ENCODE data around the gene CAMK4.

CAMK4 gene

GRCh38 chr5:111215971-111216370 lies 8.2 kb upstream of the CAMK4 start:
- ChIA-PET CTCF (no interaction called here), POLR2A (no interaction called here)
- TF ChIP-seq L3MBTL2 (conservative IDR thresholded peaks at IDR 0.05): no peak
- no peak for TF ChIP-seq LEF1 (IDR thresholded peaks at IDR 0.05; ENCODE audit: borderline replicate concordance)
- TF ChIP-seq BHLHE40 (IDR thresholded peaks at IDR 0.05; ENCODE audit: borderline replicate concordance): no peak
- TF ChIP-seq SUZ12 (IDR thresholded peaks at IDR 0.05): no peak
- no peak for TF ChIP-seq TARDBP (IDR thresholded peaks at IDR 0.05)
- TF ChIP-seq HDGF (IDR thresholded peaks at IDR 0.05; ENCODE audit: borderline replicate concordance): no peak
- no peak for TF ChIP-seq FOXM1 (IDR thresholded peaks at IDR 0.05; ENCODE audit: borderline replicate concordance)
- no peak for TF ChIP-seq ELF4 (IDR thresholded peaks at IDR 0.05)
- TF ChIP-seq FOXK2 (IDR thresholded peaks at IDR 0.05): no peak
- no peak for TF ChIP-seq ZNF384 (IDR thresholded peaks at IDR 0.05)
- TF ChIP-seq CTBP1 (IDR thresholded peaks at IDR 0.05; ENCODE audit: borderline replicate concordance): no peak
- no peak for TF ChIP-seq SP1 (IDR thresholded peaks at IDR 0.05)
- TF ChIP-seq ARNT (IDR thresholded peaks at IDR 0.05): no peak
- no peak for TF ChIP-seq NFRKB (IDR thresholded peaks at IDR 0.05)
- no peak for TF ChIP-seq FOXA1 (IDR thresholded peaks at IDR 0.05)
- TF ChIP-seq, protein P1, sequence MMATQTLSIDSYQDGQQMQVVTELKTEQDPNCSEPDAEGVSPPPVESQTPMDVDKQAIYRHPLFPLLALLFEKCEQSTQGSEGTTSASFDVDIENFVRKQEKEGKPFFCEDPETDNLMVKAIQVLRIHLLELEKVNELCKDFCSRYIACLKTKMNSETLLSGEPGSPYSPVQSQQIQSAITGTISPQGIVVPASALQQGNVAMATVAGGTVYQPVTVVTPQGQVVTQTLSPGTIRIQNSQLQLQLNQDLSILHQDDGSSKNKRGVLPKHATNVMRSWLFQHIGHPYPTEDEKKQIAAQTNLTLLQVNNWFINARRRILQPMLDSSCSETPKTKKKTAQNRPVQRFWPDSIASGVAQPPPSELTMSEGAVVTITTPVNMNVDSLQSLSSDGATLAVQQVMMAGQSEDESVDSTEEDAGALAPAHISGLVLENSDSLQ (IDR thresholded peaks at IDR 0.05): no peak
- DNase-seq (ENCODE audit: extremely low spot score): no peak

GRCh38 chr5:111221139-111221538 lies 3.0 kb upstream of the CAMK4 start:
- no peak for DNase-seq (ENCODE audit: extremely low spot score)
- ChIA-PET CTCF (no interaction called here), POLR2A (no interaction called here)
- TF ChIP-seq CTBP1 (IDR thresholded peaks at IDR 0.05; ENCODE audit: borderline replicate concordance) (0 out of 2 replicates have a peak, but pooled peaks have one; percentile 13), SUZ12 (IDR thresholded peaks at IDR 0.05) (no peak), ARNT (IDR thresholded peaks at IDR 0.05) (no peak), L3MBTL2 (conservative IDR thresholded peaks at IDR 0.05) (no peak), BHLHE40 (IDR thresholded peaks at IDR 0.05; ENCODE audit: borderline replicate concordance) (no peak), ZNF384 (IDR thresholded peaks at IDR 0.05) (no peak), FOXA1 (IDR thresholded peaks at IDR 0.05) (no peak)
- TF ChIP-seq, protein P1 (IDR thresholded peaks at IDR 0.05): peak; percentile 67

DNA sequence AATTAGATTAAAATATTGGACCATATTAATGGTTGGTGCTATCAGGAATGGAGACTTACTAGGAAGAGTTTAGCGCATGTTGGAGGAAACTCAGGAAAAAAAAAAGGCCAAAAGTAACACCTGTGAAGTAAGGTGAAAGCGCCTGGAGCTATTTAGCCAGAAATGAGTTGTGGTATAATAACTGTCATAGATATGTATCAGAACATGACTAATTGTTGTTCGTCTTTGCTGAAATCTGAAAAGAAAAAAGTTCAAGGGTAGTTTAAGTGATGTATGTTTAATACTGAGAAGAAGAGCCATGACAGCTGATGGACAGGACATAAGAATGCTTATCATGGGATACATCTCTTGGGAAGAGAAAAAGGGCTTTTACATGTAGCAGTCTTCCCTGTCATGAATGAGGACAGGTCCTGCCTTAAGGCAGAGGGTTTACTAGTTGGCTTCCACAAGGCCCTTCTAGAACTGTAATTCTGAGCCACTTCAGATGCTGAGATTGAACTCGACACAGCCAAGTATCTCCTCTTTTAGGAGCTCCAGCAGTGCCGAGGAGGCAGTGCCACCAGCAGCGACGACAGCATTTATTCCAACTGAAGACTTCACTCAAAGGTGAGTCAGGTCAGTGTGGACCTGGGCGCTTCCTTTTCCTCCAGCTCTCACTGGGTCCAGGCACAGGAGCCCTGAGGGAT lies 940 bp upstream of the CAMK4 start:
- ChIA-PET POLR2A (interaction anchor here (1.0 to 1.5 kb wide), 3 partner anchors 25 to 289 kb away, joined by 3 to 4 read pairs (median 4); partner anchors contain the start of gene STARD4), CTCF (no interaction called here)
- no peak for TF ChIP-seq ARNT (IDR thresholded peaks at IDR 0.05)
- TF ChIP-seq NFRKB (IDR thresholded peaks at IDR 0.05): no peak
- TF ChIP-seq ZNF384 (IDR thresholded peaks at IDR 0.05): no peak
- TF ChIP-seq L3MBTL2 (conservative IDR thresholded peaks at IDR 0.05): no peak
- TF ChIP-seq SUZ12 (IDR thresholded peaks at IDR 0.05): no peak
- TF ChIP-seq BHLHE40 (IDR thresholded peaks at IDR 0.05; ENCODE audit: borderline replicate concordance): no peak
- TF ChIP-seq FOXA1 (IDR thresholded peaks at IDR 0.05): no peak
- TF ChIP-seq CTBP1 (IDR thresholded peaks at IDR 0.05; ENCODE audit: borderline replicate concordance): no peak
- TF ChIP-seq LEF1 (IDR thresholded peaks at IDR 0.05; ENCODE audit: borderline replicate concordance): no peak
- no peak for TF ChIP-seq TARDBP (IDR thresholded peaks at IDR 0.05)
- TF ChIP-seq SP1 (IDR thresholded peaks at IDR 0.05): no peak
- no peak for TF ChIP-seq ELF4 (IDR thresholded peaks at IDR 0.05)
- no peak for TF ChIP-seq FOXM1 (IDR thresholded peaks at IDR 0.05; ENCODE audit: borderline replicate concordance)
- DNase-seq (ENCODE audit: extremely low spot score): no peak

DNA sequence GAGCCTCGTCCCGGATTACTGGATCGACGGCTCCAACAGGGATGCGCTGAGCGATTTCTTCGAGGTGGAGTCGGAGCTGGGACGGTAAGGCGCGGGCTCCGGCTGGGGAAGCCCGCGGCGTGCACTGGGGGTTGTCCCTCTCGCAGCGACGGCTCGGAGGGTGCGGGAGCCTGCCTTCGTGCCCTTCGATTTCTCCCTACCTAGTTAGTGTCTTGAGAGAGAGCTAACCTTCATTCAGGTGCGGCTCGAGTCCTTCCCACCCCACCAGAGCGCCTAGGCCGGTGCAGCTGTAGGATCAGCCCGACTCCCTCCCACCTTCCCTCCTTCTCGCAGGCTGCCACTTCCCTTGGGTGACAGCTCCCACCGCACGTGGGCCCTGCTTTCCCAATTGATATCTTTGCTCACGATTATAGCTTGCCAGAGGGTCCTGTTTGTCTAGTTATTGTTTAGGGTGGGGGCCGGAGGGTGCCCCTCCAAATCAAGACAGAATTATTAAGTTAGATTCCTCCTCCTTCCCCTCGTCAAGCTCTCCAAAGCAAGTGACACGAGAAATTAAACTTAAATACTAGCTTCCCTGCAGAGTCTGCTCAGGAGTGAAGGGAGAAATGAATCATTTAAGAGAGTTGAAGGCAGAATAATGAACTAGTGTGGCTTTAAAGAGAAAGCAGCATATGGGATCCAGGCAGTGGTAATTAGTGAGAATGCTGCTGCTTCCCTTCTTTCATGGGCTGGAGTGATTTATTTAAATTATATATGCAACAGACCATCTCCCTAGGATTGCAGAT lies 569 bp downstream of the CAMK4 start:
- DNase-seq (ENCODE audit: extremely low spot score): no peak
- ChIA-PET POLR2A (interaction anchor here (1.3 kb wide), 1 partner anchor 27 kb away, joined by 4 read pairs; no protein-coding TSS in a partner anchor), CTCF (interaction anchor here (0.6 to 0.7 kb wide), 2 partner anchors 326 to 456 kb away, joined by 3 to 4 read pairs; no protein-coding TSS in a partner anchor)
- TF ChIP-seq L3MBTL2 (conservative IDR thresholded peaks at IDR 0.05): peak; percentile 70
- TF ChIP-seq HDGF (IDR thresholded peaks at IDR 0.05; ENCODE audit: borderline replicate concordance): no peak

GRCh38 chr5:111225926-111226325 lies 1.7 kb downstream of the CAMK4 start:
- no peak for DNase-seq (ENCODE audit: extremely low spot score)
- ChIA-PET CTCF (no interaction called here), POLR2A (no interaction called here)
- TF ChIP-seq SP1 (IDR thresholded peaks at IDR 0.05): no peak

DNA sequence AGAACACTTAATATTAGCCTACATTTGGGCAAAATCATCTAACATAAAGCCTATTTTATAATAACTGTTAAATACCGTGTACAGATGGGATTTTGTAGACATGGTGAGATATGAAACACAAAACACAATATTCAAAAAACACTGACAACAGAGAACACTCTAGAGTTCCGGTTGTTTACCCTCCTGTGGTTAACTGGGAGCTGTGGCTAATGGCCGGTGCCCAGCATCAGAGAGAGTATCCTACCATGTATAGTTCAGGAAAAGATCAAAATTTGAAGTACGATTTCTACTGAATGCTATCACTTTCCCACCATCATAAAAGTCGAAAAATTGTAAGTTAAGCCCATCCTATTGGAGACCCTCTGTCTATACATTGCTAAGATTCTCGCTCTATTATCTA lies 2.4 kb downstream of the CAMK4 start:
- ChIA-PET POLR2A (no interaction called here), CTCF (no interaction called here)
- no peak for DNase-seq (ENCODE audit: extremely low spot score)
- TF ChIP-seq L3MBTL2 (conservative IDR thresholded peaks at IDR 0.05): no peak
- no peak for TF ChIP-seq FOXA1 (IDR thresholded peaks at IDR 0.05)
- no peak for TF ChIP-seq ELF4 (IDR thresholded peaks at IDR 0.05)
- no peak for TF ChIP-seq BHLHE40 (IDR thresholded peaks at IDR 0.05; ENCODE audit: borderline replicate concordance)
- no peak for TF ChIP-seq SP1 (IDR thresholded peaks at IDR 0.05)
- no peak for TF ChIP-seq CTBP1 (IDR thresholded peaks at IDR 0.05; ENCODE audit: borderline replicate concordance)
- TF ChIP-seq HDGF (IDR thresholded peaks at IDR 0.05; ENCODE audit: borderline replicate concordance): no peak
- TF ChIP-seq NFRKB (IDR thresholded peaks at IDR 0.05): no peak
- TF ChIP-seq FOXK2 (IDR thresholded peaks at IDR 0.05): no peak
- TF ChIP-seq TARDBP (IDR thresholded peaks at IDR 0.05): no peak
- TF ChIP-seq ZNF384 (IDR thresholded peaks at IDR 0.05): no peak
- TF ChIP-seq FOXM1 (IDR thresholded peaks at IDR 0.05; ENCODE audit: borderline replicate concordance): no peak
- TF ChIP-seq SUZ12 (IDR thresholded peaks at IDR 0.05): no peak
- TF ChIP-seq LEF1 (IDR thresholded peaks at IDR 0.05; ENCODE audit: borderline replicate concordance): no peak
- no peak for TF ChIP-seq ARNT (IDR thresholded peaks at IDR 0.05)
- TF ChIP-seq, protein P1 (IDR thresholded peaks at IDR 0.05): no peak

Measured in HEK293T (cell line).